CD14-positive monocyte (primary cell): ENCODE results near the gene WAC. TPM values are rescaled to one million over a fixed set of nuclear protein-coding genes. Genes with fewer than 3 reads are reported as not detected.

Experiments used
- DNase-seq, 3 donors: peaks; one replicate each; pipeline ENCODE4 v3.0.0-alpha.2; 2011 to 2022
- H2AFZ ChIP-seq: 2 replicates; pipeline ENCODE4 v1.6.0; 2012; ENCODE audit warnings: mild to moderate bottlenecking, low read depth, low read length, inconsistent platforms; ENCODE audit not compliant: insufficient read depth, poor library complexity, severe bottlenecking
- H3K27ac ChIP-seq, 2 donors: 1 replicate in 1 of 2; 2 replicates in 1 of 2; pipeline ENCODE4 v1.5.1; 2012 to 2013; ENCODE audit warnings: low read length in 2 of 2, control low read depth in 1 of 2, inconsistent platforms in 1 of 2, low read depth in 1 of 2, mild to moderate bottlenecking in 1 of 2
- H3K27me3 ChIP-seq, 2 donors: one replicate each; pipeline versions ENCODE4 v1.6.0 to v1.6.1; 2011 to 2013; ENCODE audit warnings: low read length in 2 of 2; ENCODE audit not compliant: control insufficient read depth in 2 of 2, insufficient read depth in 2 of 2
- H3K36me3 ChIP-seq, 2 donors: replicated peaks in 1 of 2; 1 replicate in 1 of 2; 2 replicates in 1 of 2; pipeline versions ENCODE4 v1.5.1 to v1.6.1; 2012 to 2013; ENCODE audit warnings: low read length in 2 of 2, control low read depth in 1 of 2, inconsistent platforms in 1 of 2, mild to moderate bottlenecking in 1 of 2; ENCODE audit not compliant: insufficient read depth in 2 of 2, control insufficient read depth in 1 of 2
- H3K4me1 ChIP-seq, 2 donors: 1 replicate in 1 of 2; 2 replicates in 1 of 2; pipeline versions ENCODE4 v1.5.1 to v1.6.1; 2012 to 2013; ENCODE audit warnings: low read length in 2 of 2, control low read depth in 1 of 2, inconsistent platforms in 1 of 2, mild to moderate bottlenecking in 1 of 2, moderate library complexity in 1 of 2; ENCODE audit not compliant: insufficient read depth in 2 of 2, control insufficient read depth in 1 of 2
- H3K4me2 ChIP-seq: replicated peaks from 2 replicates; pipeline ENCODE3; 2012; ENCODE audit warnings: low read length, moderate library complexity, mild to moderate bottlenecking; ENCODE audit not compliant: poor library complexity, severe bottlenecking; ENCODE audit errors: extremely low read depth
- H3K4me3 ChIP-seq, 3 experiments: fragments of 200-600 bp in 1 of 3; sonication (generic) in 1 of 3; replicated peaks in 1 of 3; 1 replicate in 2 of 3; 2 replicates in 1 of 3; pipeline ENCODE4 v1.5.1; 2011 to 2013; ENCODE audit warnings: low read length in 3 of 3, mild to moderate bottlenecking in 3 of 3, control low read depth in 2 of 3, low read depth in 2 of 3, inconsistent platforms in 1 of 3, moderate library complexity in 1 of 3
- H3K79me2 ChIP-seq: 2 replicates; pipeline ENCODE4 v1.6.0; 2012; ENCODE audit warnings: mild to moderate bottlenecking, control low read depth, inconsistent platforms, low read length, moderate library complexity; ENCODE audit not compliant: insufficient read depth
- H3K9ac ChIP-seq: 2 replicates; pipeline ENCODE4 v1.6.0; 2017; ENCODE audit warnings: low read length, mild to moderate bottlenecking; ENCODE audit not compliant: insufficient read depth, poor library complexity, severe bottlenecking
- H3K9me3 ChIP-seq, 2 donors: replicated peaks in 1 of 2; 1 replicate in 1 of 2; 2 replicates in 1 of 2; pipeline versions ENCODE4 v1.5.1 to v1.6.1; 2012 to 2013; ENCODE audit warnings: low read length in 2 of 2, control low read depth in 1 of 2; ENCODE audit not compliant: control insufficient read depth in 1 of 2, insufficient read depth in 1 of 2
- H4K20me1 ChIP-seq: 2 replicates; pipeline ENCODE4 v1.6.0; 2012; ENCODE audit warnings: mild to moderate bottlenecking, low read length, control low read depth, moderate library complexity; ENCODE audit not compliant: insufficient read depth
- H3K27ac Mint-ChIP-seq, 7 donors: one replicate each; pipeline ENCODE4 v1.8.0; 2020; ENCODE audit warnings: mild to moderate bottlenecking in 7 of 7, mixed read lengths in 7 of 7, moderate library complexity in 6 of 7, inconsistent platforms in 2 of 7
- H3K27me3 Mint-ChIP-seq, 3 donors: one replicate each; pipeline ENCODE4 v1.8.0; 2021 to 2022; ENCODE audit warnings: low read depth in 3 of 3, mild to moderate bottlenecking in 3 of 3, mixed read lengths in 3 of 3, moderate library complexity in 3 of 3, inconsistent platforms in 1 of 3
- H3K36me3 Mint-ChIP-seq, 2 donors: one replicate each; pipeline ENCODE4 v1.8.0; 2020; ENCODE audit warnings: mixed read lengths in 2 of 2, inconsistent platforms in 1 of 2, mild to moderate bottlenecking in 1 of 2
- H3K4me1 Mint-ChIP-seq: one replicate; pipeline ENCODE4 v1.8.0; 2020; ENCODE audit warnings: mild to moderate bottlenecking, mixed read lengths
- H3K4me3 Mint-ChIP-seq, 2 donors: one replicate each; pipeline ENCODE4 v1.8.0; 2020; ENCODE audit warnings: mild to moderate bottlenecking in 2 of 2, mixed read lengths in 2 of 2, moderate library complexity in 1 of 2
- H3K9me3 Mint-ChIP-seq, 7 donors: one replicate each; pipeline ENCODE4 v1.8.0; 2020 to 2022; ENCODE audit warnings: mixed read lengths in 7 of 7, mild to moderate bottlenecking in 6 of 7, moderate library complexity in 6 of 7, inconsistent platforms in 2 of 7
- WGBS: methylation state at CpG from one replicate; pipeline ENCODE4 v1.1.5; 2013; ENCODE audit warnings: missing lambda C conversion rate; ENCODE audit not compliant: insufficient coverage; 5-methylcytosine and 5-hydroxymethylcytosine counted together
- intact Hi-C, 2 donors: fragments of 100-400 bp; cut with micrococcal nuclease; formaldehyde crosslinking; loops; one replicate each; pipeline versions ENCODE4 v1.15.0 to v1.15.1; 2023
- polyA plus RNA-seq, 3 donors: library from polyadenylated mRNA; depleted of rRNA in 1 of 3; unstranded in 2 of 3; stranded (reverse) in 1 of 3; fragments of 300-500 nt in 2 of 3; fragments of >200 nt in 1 of 3; fragmentation: Illumina TruSeq in 2 of 3; gene quantifications; 1 replicate in 2 of 3; 2 replicates in 1 of 3; pipeline ENCODE4 v1.2.3, GENCODE V29; 2012 to 2021
- TF ChIP-seq, protein P1 (sequence below): fragments of 200-600 bp; IDR thresholded peaks from one replicate; pipeline ENCODE4 v1.8.0; 2022; ENCODE audit warnings: antibody characterized with exemption, mild to moderate bottlenecking

The WAC gene
- polyA plus RNA-seq, 3 donors, result 46.7 to 80.8 (median 67.9) TPM

DNA sequence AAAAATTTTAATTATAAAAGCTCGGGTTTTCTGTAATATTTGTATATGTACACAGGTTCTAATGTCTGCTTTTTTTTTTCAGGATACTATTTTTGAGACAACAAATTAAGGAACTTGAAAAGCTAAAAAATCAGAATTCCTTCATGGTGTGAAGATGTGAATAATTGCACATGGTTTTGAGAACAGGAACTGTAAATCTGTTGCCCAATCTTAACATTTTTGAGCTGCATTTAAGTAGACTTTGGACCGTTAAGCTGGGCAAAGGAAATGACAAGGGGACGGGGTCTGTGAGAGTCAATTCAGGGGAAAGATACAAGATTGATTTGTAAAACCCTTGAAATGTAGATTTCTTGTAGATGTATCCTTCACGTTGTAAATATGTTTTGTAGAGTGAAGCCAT lies 86.5 kb downstream of the WAC start:
- peak overlapping the region; percentile 61 to 88 (median 82) for H3K27ac Mint-ChIP-seq
- H3K27me3 Mint-ChIP-seq, result peaks cover 0 to 1% (median 0%) of the 10 kb centered on the region in 3 donors
- peaks cover 20% of the 10 kb centered on the region in 2 donors for H3K4me1 ChIP-seq

DNA sequence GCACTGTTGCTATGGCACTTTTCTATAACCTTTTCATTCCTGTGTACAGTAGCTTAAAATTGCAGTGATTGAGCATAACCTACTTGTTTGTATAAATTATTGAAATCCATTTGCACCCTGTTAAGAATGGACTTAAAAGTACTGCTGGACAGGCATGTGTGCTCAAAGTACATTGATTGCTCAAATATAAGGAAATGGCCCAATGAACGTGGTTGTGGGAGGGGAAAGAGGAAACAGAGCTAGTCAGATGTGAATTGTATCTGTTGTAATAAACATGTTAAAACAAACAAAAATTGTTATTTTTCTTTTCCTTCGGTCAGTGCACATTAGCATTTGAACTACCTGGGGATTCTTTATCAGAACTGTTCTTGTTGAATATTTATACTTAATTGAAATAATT lies 87.3 kb downstream of the WAC start:
- no peaks in the 10 kb centered on the region for H3K27me3 ChIP-seq
- H3K79me2 ChIP-seq, result no peaks in the 10 kb centered on the region
- H3K4me1 ChIP-seq, result peaks cover 20% of the 10 kb centered on the region in 2 donors
- Mint-ChIP-seq H3K36me3 (peaks cover 44 to 58% of the 10 kb centered on the region in 2 donors), H3K9me3 (no peaks in the 10 kb centered on the region), H3K4me1 (peaks cover 16% of the 10 kb centered on the region), H3K4me3 (no peak overlapping the region), H3K27me3 (peaks cover 0 to 1% (median 0%) of the 10 kb centered on the region in 3 donors), H3K27ac (peak overlapping the region; percentile 26 to 88 (median 82))
- H3K4me2 ChIP-seq, result peak overlapping the region; percentile 0
- peak overlapping the region in 1 of 3 experiments; percentile 13 for H3K4me3 ChIP-seq
- H3K9ac ChIP-seq, result no peak overlapping the region
- no peaks in the 10 kb centered on the region for H3K9me3 ChIP-seq
- WGBS, result no CpG with 5 or more reads among the region's 2 CpGs
- H2AFZ ChIP-seq, result no peak overlapping the region
- H4K20me1 ChIP-seq, result peaks cover 74% of the 10 kb centered on the region
- H3K27ac ChIP-seq, result peak overlapping the region in 1 of 2 donors; percentile 72
- peaks cover 40 to 50% of the 10 kb centered on the region in 2 donors for H3K36me3 ChIP-seq
- intact Hi-C loops, result no loop called here
- DNase-seq, result peak; percentile 50 to 66 (median 63)
- TF ChIP-seq, protein P1, sequence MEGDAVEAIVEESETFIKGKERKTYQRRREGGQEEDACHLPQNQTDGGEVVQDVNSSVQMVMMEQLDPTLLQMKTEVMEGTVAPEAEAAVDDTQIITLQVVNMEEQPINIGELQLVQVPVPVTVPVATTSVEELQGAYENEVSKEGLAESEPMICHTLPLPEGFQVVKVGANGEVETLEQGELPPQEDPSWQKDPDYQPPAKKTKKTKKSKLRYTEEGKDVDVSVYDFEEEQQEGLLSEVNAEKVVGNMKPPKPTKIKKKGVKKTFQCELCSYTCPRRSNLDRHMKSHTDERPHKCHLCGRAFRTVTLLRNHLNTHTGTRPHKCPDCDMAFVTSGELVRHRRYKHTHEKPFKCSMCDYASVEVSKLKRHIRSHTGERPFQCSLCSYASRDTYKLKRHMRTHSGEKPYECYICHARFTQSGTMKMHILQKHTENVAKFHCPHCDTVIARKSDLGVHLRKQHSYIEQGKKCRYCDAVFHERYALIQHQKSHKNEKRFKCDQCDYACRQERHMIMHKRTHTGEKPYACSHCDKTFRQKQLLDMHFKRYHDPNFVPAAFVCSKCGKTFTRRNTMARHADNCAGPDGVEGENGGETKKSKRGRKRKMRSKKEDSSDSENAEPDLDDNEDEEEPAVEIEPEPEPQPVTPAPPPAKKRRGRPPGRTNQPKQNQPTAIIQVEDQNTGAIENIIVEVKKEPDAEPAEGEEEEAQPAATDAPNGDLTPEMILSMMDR, result no peak

More for the DNA sequence above, 86.5 kb downstream of the WAC start:
- Mint-ChIP-seq H3K36me3 (peaks cover 52 to 65% of the 10 kb centered on the region in 2 donors), H3K4me3 (no peak overlapping the region), H3K4me1 (peaks cover 16% of the 10 kb centered on the region), H3K9me3 (no peaks in the 10 kb centered on the region)
- no peak overlapping the region for H3K4me2 ChIP-seq
- peaks cover 48 to 57% of the 10 kb centered on the region in 2 donors for H3K36me3 ChIP-seq
- H2AFZ ChIP-seq, result no peak overlapping the region
- peak overlapping the region in 1 of 3 experiments; percentile 13 for H3K4me3 ChIP-seq
- H3K27me3 ChIP-seq, result no peaks in the 10 kb centered on the region
- H3K9me3 ChIP-seq, result no peaks in the 10 kb centered on the region
- no peak overlapping the region for H3K9ac ChIP-seq
- H3K79me2 ChIP-seq, result peaks cover 3% of the 10 kb centered on the region
- intact Hi-C loops, result no loop called here
- peaks cover 80% of the 10 kb centered on the region for H4K20me1 ChIP-seq
- peak overlapping the region in 1 of 2 donors; percentile 72 for H3K27ac ChIP-seq
- WGBS, result no CpG with 5 or more reads among the region's 4 CpGs
- TF ChIP-seq, protein P1, result no peak
- DNase-seq, result peak; percentile 25 to 55 (median 55)
